Measurements from ENCODE around the gene LY6G6F. TPM values are rescaled to one million over a fixed set of nuclear protein-coding genes. Genes with fewer than 3 reads are reported as not detected.

The LY6G6F gene
- total RNA-seq, 1 donor from 2014 or later = not detected

GRCh38 chr6:31713465-31713864 is 6.8 kb downstream of the LY6G6F start:
- no peaks in the 10 kb centered on the region for H3K9me3 Mint-ChIP-seq (ENCODE audit: low read depth)
- TF ChIP-seq CTCF (IDR thresholded peaks at IDR 0.05) = no peak
- no peak for DNase-seq (ENCODE audit: low spot score)
- H3K4me3 Mint-ChIP-seq (ENCODE audit: unreplicated experiment) = no peak overlapping the region
- no peaks in the 10 kb centered on the region for H3K4me1 Mint-ChIP-seq (ENCODE audit: low read depth)
- H3K36me3 Mint-ChIP-seq (ENCODE audit: low read depth) = no peaks in the 10 kb centered on the region
- H3K27ac Mint-ChIP-seq (ENCODE audit: unreplicated experiment) = no peak overlapping the region
- H3K27me3 Mint-ChIP-seq (ENCODE audit: low read depth) = peaks cover 2% of the 10 kb centered on the region

GRCh38 chr6:31713991-31714684 is 7.5 kb downstream of the LY6G6F start:
- TF ChIP-seq CTCF (IDR thresholded peaks at IDR 0.05) = no peak
- Mint-ChIP-seq H3K4me3 (ENCODE audit: unreplicated experiment) (no peak overlapping the region), H3K36me3 (ENCODE audit: low read depth) (no peaks in the 10 kb centered on the region), H3K9me3 (ENCODE audit: low read depth) (no peaks in the 10 kb centered on the region), H3K27ac (ENCODE audit: unreplicated experiment) (no peak overlapping the region), H3K4me1 (ENCODE audit: low read depth) (no peaks in the 10 kb centered on the region), H3K27me3 (ENCODE audit: low read depth) (peaks cover 2% of the 10 kb centered on the region)
- DNase-seq (ENCODE audit: low spot score) = no peak

- no peaks in the 10 kb centered on the region for H3K9me3 Mint-ChIP-seq (ENCODE audit: low read depth)
- peaks cover 2% of the 10 kb centered on the region for H3K27me3 Mint-ChIP-seq (ENCODE audit: low read depth)
- H3K4me1 Mint-ChIP-seq (ENCODE audit: low read depth) = no peaks in the 10 kb centered on the region
- H3K27ac Mint-ChIP-seq (ENCODE audit: unreplicated experiment) = no peak within 1 kb of the TSS
- no peaks in the 10 kb centered on the region for H3K36me3 Mint-ChIP-seq (ENCODE audit: low read depth)
- no peak within 1 kb of the TSS for H3K4me3 Mint-ChIP-seq (ENCODE audit: unreplicated experiment)
- no peak for TF ChIP-seq CTCF (IDR thresholded peaks at IDR 0.05)
- DNase-seq (ENCODE audit: low spot score) = no peak
Observed at GRCh38 chr6:31715022-31715958, 8.6 kb downstream of the LY6G6F start, which contains the start of gene LY6G6D. LY6G6D (plus strand) TSS chr6:31715348; CDS start chr6:31715356, 8 bp downstream.

- Mint-ChIP-seq H3K9me3 (ENCODE audit: low read depth) (no peaks in the 10 kb centered on the region), H3K27ac (ENCODE audit: unreplicated experiment) (no peak overlapping the region), H3K4me1 (ENCODE audit: low read depth) (no peaks in the 10 kb centered on the region), H3K4me3 (ENCODE audit: unreplicated experiment) (no peak overlapping the region), H3K36me3 (ENCODE audit: low read depth) (no peaks in the 10 kb centered on the region), H3K27me3 (ENCODE audit: low read depth) (peaks cover under 1% of the 10 kb centered on the region)
- no peak for DNase-seq (ENCODE audit: low spot score)
- TF ChIP-seq CTCF (IDR thresholded peaks at IDR 0.05) = no peak
Observed at GRCh38 chr6:31717499-31718222, 11.0 kb downstream of the LY6G6F start.

GRCh38 chr6:31718265-31718664 is 11.6 kb downstream of the LY6G6F start:
- H3K27ac Mint-ChIP-seq (ENCODE audit: unreplicated experiment) = no peak overlapping the region
- H3K27me3 Mint-ChIP-seq (ENCODE audit: low read depth) = no peaks in the 10 kb centered on the region
- TF ChIP-seq CTCF (IDR thresholded peaks at IDR 0.05) = no peak
- H3K4me3 Mint-ChIP-seq (ENCODE audit: unreplicated experiment) = no peak overlapping the region
- no peaks in the 10 kb centered on the region for H3K36me3 Mint-ChIP-seq (ENCODE audit: low read depth)
- no peak for DNase-seq (ENCODE audit: low spot score)
- no peaks in the 10 kb centered on the region for H3K4me1 Mint-ChIP-seq (ENCODE audit: low read depth)
- no peaks in the 10 kb centered on the region for H3K9me3 Mint-ChIP-seq (ENCODE audit: low read depth)
